NCI-H2196 treated with DMSO at 0.1 percent for 48 hours (cell line): ENCODE data around the gene SIX1.

Source experiments
- DNase-seq: peaks from one replicate; lab custom pipeline; 2025; ENCODE audit not compliant: unreplicated experiment; lab: John Stamatoyannopoulos, UW

Gene SIX1

DNA sequence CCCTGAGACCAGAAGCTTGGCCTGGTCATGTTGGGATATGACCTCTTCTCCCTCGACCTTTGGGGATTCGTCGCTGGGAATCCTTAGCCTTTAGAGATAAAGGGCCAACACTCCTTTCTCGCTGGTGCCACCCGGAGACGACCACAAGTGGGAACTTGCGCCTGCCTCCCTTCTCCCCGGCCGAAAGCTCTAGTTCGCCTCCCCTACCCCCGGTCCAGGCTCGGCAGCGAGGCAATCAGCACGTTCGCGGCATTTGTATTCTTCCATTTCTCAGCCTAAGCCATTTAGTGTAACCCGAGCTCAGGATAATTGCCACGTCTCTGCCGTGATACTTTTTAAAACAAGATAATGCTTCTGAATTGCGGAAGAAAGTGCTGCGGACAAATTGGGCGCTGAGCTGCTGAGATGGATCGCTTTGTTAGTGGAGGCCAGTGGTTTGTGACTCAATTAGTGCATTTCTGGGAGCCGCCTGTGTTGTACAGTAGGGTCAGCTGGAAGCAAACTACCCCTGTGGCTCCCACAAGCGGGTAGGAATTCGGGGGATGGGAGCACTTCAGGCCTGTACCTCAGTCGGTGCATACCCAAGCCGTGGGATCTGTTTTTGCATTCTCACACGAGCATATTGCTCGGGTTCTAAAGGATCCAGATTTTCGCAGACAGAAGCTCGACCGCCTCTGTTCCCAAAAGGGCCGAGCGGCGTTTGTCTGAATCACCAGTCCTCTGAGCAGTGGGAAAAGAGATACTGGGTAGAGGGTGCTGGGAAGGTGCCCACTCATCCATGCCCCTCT is 6.8 kb upstream of the SIX1 start:
- no peak for DNase-seq

DNA sequence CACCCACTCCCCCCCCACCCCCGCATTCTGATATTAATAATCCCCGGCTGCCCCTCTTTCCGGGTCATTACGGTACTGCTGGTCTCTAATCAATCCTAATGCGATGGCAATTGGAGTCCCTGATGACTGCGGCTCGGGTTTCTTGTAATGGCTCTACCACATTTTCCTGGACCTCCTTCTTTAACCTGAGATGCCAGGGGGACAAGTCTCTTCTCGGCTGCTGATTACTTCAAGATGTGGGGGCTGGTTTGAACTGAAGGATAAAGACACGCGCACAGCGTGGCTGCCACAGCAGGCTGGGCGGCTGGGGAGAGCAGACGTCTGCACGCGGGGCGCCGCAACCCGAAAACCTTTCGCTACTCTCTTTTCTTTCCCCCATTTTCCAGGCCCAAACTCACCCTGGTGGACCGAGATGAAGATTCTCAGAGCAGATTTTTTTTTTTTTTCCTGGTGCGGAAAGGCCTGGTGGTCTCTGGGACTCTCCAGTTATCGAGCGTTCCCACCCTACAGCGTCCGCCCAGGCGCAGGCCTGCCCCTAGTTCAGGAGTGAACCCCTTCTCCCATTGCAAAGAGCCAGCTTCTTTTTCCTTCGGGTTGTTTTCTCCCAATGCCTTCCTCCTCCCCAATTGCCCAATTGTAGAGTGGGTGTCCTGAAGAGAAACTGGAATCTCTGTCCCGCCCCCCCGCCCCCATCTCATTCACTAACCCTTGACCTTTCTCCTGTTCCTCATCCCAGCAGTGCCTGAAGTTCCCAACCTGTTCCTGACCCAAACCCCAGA is 6.0 kb upstream of the SIX1 start:
- no peak for DNase-seq

GRCh38 chr14:60654334-60654821 is 5.1 kb upstream of the SIX1 start:
- DNase-seq: no peak

- DNase-seq: no peak
Measured at GRCh38 chr14:60653701-60654161, 4.5 kb upstream of the SIX1 start.

GRCh38 chr14:60652674-60653651 is 3.7 kb upstream of the SIX1 start:
- no peak for DNase-seq

- DNase-seq: no peak
Measured at GRCh38 chr14:60651796-60652673, 2.8 kb upstream of the SIX1 start.

- DNase-seq: no peak
Measured at GRCh38 chr14:60651086-60651795, 2.0 kb upstream of the SIX1 start.

DNA sequence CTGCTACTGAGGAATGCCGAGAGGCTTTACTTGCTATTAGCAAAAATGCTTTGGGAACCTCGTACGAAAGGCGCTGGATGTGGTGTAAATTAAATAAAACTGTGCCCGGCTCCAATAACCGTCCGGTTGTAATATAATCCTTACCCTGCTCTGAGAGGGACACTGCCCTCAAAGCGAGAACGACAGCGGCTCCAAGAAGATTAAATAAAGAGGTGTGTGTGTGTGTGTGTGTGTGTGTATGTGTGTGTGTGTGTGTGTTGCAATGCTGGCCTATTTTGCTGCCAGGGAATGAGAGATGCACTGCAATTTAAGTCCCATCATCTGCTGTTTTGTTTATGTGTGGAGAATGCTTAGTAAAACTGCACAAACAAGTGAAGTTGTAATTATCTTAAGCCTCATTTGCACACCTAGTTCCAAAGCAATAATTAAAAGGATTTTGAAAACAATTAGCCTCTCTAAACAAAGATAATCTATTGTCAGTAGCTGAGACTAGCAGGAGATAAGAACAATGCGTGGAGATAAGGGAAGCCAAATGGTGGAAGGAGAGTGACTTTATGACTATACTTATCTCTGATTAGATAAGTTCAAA is 1.2 kb upstream of the SIX1 start:
- no peak for DNase-seq

DNA sequence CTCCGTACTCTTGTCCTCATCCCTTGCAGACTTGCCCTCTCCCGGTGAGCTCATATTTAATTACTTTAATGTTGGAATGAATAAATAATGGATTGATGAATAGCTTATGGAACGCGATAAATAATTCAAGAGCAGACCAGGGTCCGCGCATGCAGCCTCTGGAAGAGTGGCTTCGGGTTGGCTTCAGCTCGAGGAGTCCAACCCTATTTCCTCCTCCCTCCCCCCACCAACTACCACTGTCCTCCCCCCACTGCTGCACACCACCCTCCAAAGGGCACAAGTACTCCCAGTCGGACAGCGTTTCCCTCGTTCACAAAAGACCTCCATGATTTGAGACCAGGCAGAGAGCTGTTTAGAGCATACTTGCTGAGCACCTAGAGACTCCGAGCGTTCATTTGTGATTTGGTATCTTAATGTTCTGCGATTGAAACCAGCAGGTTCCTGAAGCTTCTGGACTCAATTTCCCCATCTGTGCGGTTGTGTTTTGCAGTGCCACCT is 647 bp upstream of the SIX1 start:
- peak; percentile 73 for DNase-seq

GRCh38 chr14:60648249-60648933 is 886 bp downstream of the SIX1 start:
- DNase-seq: no peak

GRCh38 chr14:60647837-60648248 is 1.4 kb downstream of the SIX1 start:
- no peak for DNase-seq

GRCh38 chr14:60647081-60647836 is 2.0 kb downstream of the SIX1 start:
- no peak for DNase-seq

DNA sequence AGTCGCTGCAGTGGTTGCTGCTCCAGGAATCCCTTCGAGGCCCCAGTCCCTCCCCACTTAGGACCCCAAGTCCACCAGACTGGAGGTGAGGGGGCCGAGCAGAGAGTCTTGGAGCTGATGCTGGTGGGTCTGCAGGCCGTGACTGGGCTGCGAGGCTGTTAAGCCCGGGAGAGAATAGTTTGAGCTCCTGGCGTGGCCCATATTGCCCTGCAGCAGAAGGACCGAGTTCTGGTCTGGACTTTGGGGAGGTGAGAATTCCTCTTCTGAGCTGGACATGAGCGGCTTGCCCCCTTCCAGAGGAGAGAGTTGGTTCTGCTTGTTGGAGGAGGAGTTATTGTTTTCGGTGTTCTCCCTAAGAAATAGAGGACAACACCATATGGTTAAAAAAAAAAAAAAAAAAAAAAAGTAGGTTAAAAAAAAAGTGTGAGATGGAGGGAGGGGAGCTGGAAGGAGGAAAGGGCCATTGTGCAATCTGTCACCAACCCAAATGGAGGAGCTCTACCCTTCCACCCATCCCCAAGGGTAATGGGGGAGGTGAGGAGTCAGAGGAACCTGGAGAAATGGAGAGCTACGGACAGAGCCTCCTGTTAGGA is 3.0 kb downstream of the SIX1 start:
- no peak for DNase-seq

DNA sequence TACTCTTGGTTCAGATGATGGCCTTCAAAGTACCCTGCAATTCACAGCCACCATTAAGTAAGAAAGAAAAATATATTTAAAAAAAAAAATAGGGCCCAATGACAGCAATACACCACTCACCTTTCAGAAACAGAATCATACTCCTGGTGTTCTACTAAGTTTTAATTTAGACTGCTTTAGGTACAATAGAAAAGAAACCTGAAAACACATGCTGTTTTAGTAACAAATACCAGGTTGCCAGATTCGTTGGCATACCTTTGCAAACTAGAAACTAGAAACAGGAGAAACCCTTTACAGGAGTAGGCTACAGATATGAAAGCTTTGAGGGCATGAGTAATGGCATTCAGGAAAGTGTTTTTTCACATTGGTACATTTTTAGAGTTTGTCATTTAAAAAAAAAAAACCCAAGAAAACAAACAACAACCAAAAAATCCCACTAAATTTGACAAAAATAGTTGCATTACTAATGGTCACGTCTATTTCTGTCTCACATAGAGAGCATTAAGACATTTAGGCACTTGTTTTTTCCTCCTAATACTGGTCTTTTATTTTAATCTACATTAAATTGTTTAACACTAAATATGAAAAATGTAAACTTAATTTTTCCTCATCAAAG is 4.0 kb downstream of the SIX1 start:
- no peak for DNase-seq

- DNase-seq: no peak
Measured at GRCh38 chr14:60644666-60645065, 4.6 kb downstream of the SIX1 start.

- DNase-seq: no peak
Measured at GRCh38 chr14:60643463-60644314, 5.6 kb downstream of the SIX1 start.
